Stomach (tissue), 9 donors: ENCODE measurements around the gene MYLK3. TPM values are rescaled to one million over a fixed set of nuclear protein-coding genes. Genes with fewer than 3 reads are reported as not detected.

ENCODE experiments used
- DNase-seq, 2 donors: peaks; one replicate each; pipeline versions ENCODE4 v3.0.0 to v3.0.0-alpha.2; 2013 to 2019
- H3K27ac ChIP-seq, 5 donors: fragments of 200-600 bp in 4 of 5; sonication (generic) in 4 of 5; one replicate each; pipeline ENCODE4 v1.5.1; 2013 to 2019; ENCODE audit warnings: mild to moderate bottlenecking in 1 of 5, moderate library complexity in 1 of 5
- H3K27me3 ChIP-seq, 3 donors: fragments of 200-600 bp; sonication (generic); one replicate each; pipeline ENCODE4 v1.5.1; 2017 to 2019; ENCODE audit warnings: mixed run types in 1 of 3
- H3K36me3 ChIP-seq, 4 donors: fragments of 200-600 bp; sonication (generic); 1 replicate in 3 of 4; 2 replicates in 1 of 4; pipeline ENCODE4 v1.5.1; 2016 to 2019
- H3K4me1 ChIP-seq, 4 donors: fragments of 200-600 bp; sonication (generic); one replicate each; pipeline ENCODE4 v1.5.1; 2016 to 2019
- H3K4me3 ChIP-seq, 4 donors: fragments of 200-600 bp; sonication (generic) in 3 of 4; one replicate each; pipeline ENCODE4 v1.5.1; 2016 to 2019; ENCODE audit warnings: mild to moderate bottlenecking in 1 of 4
- H3K9me3 ChIP-seq, 4 donors: fragments of 200-600 bp; sonication (generic); one replicate each; pipeline ENCODE4 v1.5.1; 2016 to 2019
- EP300 ChIP-seq: sonication (generic); formaldehyde crosslinking; IDR thresholded peaks from one replicate; pipeline ENCODE4 v1.6.1; 2017; ENCODE audit warnings: antibody characterized with exemption
- POLR2A ChIP-seq, 4 donors: fragments of 450-650 bp; IDR thresholded peaks; one replicate each; pipeline ENCODE4 v1.6.1; 2016; ENCODE audit warnings: antibody characterized with exemption in 4 of 4, control low read depth in 2 of 4, mild to moderate bottlenecking in 1 of 4, moderate library complexity in 1 of 4
- POLR2AphosphoS5 ChIP-seq, 3 donors: sonication (generic); formaldehyde crosslinking; IDR thresholded peaks; one replicate each; pipeline ENCODE4 v1.6.1; 2016; ENCODE audit warnings: antibody characterized with exemption in 3 of 3
- WGBS, 5 donors: extraction: QIAGEN DNeasy Blood & Tissue Kit in 3 of 5; methylation state at CpG; one replicate each; pipeline versions ENCODE4 v1.1.5 to v1.1.7; 2013 to 2018; 5-methylcytosine and 5-hydroxymethylcytosine counted together
- intact Hi-C: fragments of 100-400 bp; cut with DNase I; formaldehyde crosslinking; loops from one replicate; pipeline ENCODE4 v1.15.1; 2023; ENCODE audit warnings: low total_unique reads
- polyA plus RNA-seq, 3 donors: library from polyadenylated mRNA; stranded (reverse); fragments of 200-250 nt; gene quantifications; one replicate each; pipeline ENCODE4 v1.2.3, GENCODE V29; 2013
- total RNA-seq, 5 donors: library from RNA; depleted of rRNA; stranded (reverse); fragments of >200 nt; gene quantifications; one replicate each; pipeline versions ENCODE4 v1.1.0 to v1.2.3, GENCODE V29; 2014 to 2016
- TF ChIP-seq, protein P1 (sequence below), 7 experiments: fragments of 450-650 bp in 4 of 7; fragments of 200-600 bp in 3 of 7; sonication (generic) in 3 of 7; IDR thresholded peaks; one replicate each; pipeline ENCODE4 v1.5.1; 2016 to 2019; ENCODE audit warnings: antibody characterized with exemption in 7 of 7, control low read depth in 2 of 7, mild to moderate bottlenecking in 1 of 7
- donor health status: healthy with polysubstance abuse.
- donor health status: Bipolar disorder and iron deficiency.
- donor health status: healthy.

MYLK3 gene
- total and polyA plus RNA-seq, 8 donors = 0.05 to 0.46 (median 0.12) TPM; not detected in 4

DNA sequence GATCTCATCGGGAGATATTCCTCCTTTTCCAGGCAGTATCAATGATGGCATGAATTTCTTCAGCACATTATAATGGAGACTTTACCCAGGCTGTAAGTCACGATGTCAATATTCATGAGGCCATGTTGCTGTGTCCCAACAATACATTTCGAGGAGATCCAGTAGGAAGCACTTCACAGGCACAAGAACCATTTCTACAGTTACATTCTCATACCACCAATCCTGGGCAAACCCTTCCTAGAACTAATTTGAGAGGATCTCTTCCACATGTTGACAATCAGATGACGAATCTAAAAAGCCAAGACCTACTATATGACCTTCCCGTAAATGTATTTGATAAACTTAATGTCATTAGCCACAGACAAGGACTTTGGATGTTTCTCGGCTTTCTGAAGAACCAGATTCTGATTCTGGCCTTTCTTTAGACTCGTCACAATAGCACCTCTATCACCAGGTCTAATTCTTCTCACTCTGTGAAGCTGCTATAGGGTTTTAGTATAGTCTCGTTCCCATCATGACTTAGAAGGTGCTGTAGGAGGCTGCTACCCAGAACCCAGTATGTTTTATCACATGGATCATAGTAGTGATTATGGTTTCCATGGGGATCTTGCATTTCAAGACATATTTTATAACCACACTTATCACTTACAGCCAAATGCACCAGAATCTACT, 42.6 kb upstream of the MYLK3 start:
- no peaks in the 10 kb centered on the region for H3K27me3 ChIP-seq
- TF ChIP-seq POLR2AphosphoS5 (IDR thresholded peaks at IDR 0.05) = no peak
- TF ChIP-seq EP300 = no peak
- TF ChIP-seq POLR2A (IDR thresholded peaks at IDR 0.05) = no peak
- TF ChIP-seq, protein P1, sequence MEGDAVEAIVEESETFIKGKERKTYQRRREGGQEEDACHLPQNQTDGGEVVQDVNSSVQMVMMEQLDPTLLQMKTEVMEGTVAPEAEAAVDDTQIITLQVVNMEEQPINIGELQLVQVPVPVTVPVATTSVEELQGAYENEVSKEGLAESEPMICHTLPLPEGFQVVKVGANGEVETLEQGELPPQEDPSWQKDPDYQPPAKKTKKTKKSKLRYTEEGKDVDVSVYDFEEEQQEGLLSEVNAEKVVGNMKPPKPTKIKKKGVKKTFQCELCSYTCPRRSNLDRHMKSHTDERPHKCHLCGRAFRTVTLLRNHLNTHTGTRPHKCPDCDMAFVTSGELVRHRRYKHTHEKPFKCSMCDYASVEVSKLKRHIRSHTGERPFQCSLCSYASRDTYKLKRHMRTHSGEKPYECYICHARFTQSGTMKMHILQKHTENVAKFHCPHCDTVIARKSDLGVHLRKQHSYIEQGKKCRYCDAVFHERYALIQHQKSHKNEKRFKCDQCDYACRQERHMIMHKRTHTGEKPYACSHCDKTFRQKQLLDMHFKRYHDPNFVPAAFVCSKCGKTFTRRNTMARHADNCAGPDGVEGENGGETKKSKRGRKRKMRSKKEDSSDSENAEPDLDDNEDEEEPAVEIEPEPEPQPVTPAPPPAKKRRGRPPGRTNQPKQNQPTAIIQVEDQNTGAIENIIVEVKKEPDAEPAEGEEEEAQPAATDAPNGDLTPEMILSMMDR (IDR thresholded peaks at IDR 0.05) = no peak
- H3K4me3 ChIP-seq = peak overlapping the region in 2 of 4 donors; percentile 61 to 78
- peaks cover 0 to 17% (median 3%) of the 10 kb centered on the region in 4 donors for H3K9me3 ChIP-seq
- H3K36me3 ChIP-seq = no peaks in the 10 kb centered on the region
- peaks cover 0 to 18% (median 9%) of the 10 kb centered on the region in 4 donors for H3K4me1 ChIP-seq
- peak overlapping the region in 1 of 5 donors; percentile 61 for H3K27ac ChIP-seq
- 81 to 90% (median 83%) methylated on average over 8 of the region's 8 CpGs for WGBS, 5 donors
- intact Hi-C loops = no loop called here
- no peak for DNase-seq

DNA sequence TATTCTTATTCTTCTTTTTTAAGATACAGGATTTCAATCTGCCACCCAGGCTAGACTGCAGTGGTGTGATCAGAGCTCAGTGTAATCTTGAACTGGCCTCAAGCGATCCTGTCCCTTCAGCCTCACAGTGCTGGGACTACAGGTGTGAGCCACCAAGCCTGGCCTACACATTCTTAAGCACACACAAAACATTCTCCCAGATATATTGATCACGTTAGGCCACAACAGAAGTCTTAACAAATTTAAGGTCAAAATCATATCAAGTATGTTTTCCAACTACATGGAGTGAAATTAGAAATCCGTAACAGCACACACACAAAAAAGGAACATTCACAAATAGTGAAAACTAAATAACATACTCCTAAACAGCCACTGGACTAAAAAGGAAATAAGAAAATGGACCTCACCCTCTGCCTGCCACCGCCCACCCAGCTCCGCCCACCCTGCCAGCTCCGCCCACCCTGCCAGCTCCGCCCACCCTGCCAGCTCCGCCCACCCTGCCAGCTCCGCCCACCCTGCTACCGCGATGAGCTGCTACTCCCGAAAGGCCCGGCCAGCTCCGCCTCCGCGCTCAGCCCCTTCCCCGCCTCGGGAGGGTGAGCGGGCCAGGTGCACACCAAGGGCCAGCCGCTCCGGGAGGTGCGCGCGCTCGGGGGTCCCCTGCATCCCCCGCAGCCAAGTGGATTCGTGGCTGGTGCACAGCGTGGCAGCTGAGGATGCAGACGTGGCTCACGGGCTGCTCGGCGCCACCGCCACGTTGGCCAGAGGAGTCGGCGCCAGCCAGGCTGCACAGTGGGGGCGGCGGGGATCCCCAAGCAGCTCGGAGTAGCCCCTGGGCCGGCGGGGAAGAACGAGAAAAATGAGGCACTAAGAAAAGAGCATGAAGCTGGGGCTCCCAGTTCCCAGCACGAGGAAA, 41.6 kb upstream of the MYLK3 start:
- TF ChIP-seq POLR2AphosphoS5 (IDR thresholded peaks at IDR 0.05) (peak in 1 of 3 donors; percentile 14), EP300 (no peak)
- WGBS, 5 donors = 5 to 16% (median 10%) methylated on average over 19 to 43 of the region's 43 CpGs
- H3K36me3 ChIP-seq = no peaks in the 10 kb centered on the region
- peak overlapping the region; percentile 55 to 90 (median 62) for H3K27ac ChIP-seq
- no peaks in the 10 kb centered on the region for H3K27me3 ChIP-seq
- intact Hi-C loops = no loop called here
- H3K4me3 ChIP-seq = peak overlapping the region; percentile 61 to 78 (median 63)
- peak; percentile 82 to 87 for DNase-seq
- H3K9me3 ChIP-seq = peaks cover 0 to 17% (median 3%) of the 10 kb centered on the region in 4 donors
- H3K4me1 ChIP-seq = peaks cover 0 to 18% (median 9%) of the 10 kb centered on the region in 4 donors

DNA sequence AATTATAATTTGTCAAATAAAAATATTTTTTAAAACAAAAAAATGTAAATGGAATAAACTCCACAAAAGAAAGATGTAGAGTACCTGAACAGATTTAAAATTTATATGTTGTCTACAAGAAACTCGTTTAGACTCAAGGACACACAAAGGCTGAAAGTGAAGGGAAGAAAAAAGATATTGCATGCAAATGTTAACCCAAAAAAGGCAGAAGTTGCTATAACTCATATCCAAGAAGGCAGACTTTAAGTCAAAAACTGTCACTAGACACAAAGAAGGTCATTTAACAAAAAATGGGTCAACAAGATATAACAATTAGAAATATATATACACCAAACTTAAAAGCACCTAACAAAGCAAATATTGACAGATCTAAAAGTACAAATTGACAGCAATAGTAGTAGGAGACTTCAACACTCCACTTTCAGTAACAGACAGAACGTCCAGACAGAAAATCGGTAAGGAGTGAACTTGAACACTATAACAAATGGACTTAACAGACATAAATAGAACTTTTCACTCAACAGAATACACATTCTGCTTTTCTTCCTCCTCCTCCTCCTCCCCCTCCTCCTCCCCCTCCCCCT, 40.8 kb upstream of the MYLK3 start:
- no peak for DNase-seq
- Histone ChIP-seq H3K4me1 (peaks cover 0 to 18% (median 9%) of the 10 kb centered on the region in 4 donors), H3K4me3 (no peak overlapping the region), H3K27ac (peak overlapping the region in 4 of 5 donors; percentile 47 to 65 (median 62)), H3K9me3 (peaks cover 0 to 11% (median 3%) of the 10 kb centered on the region in 4 donors), H3K36me3 (no peaks in the 10 kb centered on the region), H3K27me3 (no peaks in the 10 kb centered on the region)
- WGBS, 5 donors = 43 to 66% (median 58%) methylated on average over 3 of the region's 3 CpGs
- intact Hi-C loops = no loop called here
- no peak for TF ChIP-seq POLR2A (IDR thresholded peaks at IDR 0.05)
- no peak for TF ChIP-seq POLR2AphosphoS5 (IDR thresholded peaks at IDR 0.05)
- TF ChIP-seq EP300 = no peak
- TF ChIP-seq, protein P1 (IDR thresholded peaks at IDR 0.05) = no peak

DNA sequence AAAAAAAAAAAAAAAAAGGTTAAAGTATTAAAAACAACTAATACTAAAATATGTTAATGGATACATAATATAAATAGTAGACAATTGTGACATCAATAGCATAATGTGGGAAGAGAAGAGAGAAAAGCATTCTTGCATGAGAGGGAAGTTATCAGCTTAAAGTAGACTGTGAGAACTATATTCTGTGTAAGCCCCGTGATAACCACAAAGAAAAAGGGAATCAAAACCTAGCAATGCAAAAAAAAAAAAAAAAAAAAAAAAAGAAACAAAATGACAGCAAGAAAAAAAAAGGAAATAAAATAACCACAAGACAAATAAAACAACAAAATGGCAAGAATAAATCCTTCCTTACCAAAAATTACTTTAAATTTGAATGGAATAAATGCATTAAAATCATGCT, 39.8 kb upstream of the MYLK3 start:
- intact Hi-C loops = no loop called here
- Histone ChIP-seq H3K4me1 (peaks cover 0 to 18% (median 9%) of the 10 kb centered on the region in 4 donors), H3K4me3 (no peak overlapping the region), H3K36me3 (no peaks in the 10 kb centered on the region), H3K27me3 (no peaks in the 10 kb centered on the region), H3K27ac (no peak overlapping the region), H3K9me3 (peaks cover 0 to 7% (median 3%) of the 10 kb centered on the region in 4 donors)
- 62 to 89% (median 88%) methylated on average over 1 of the region's 1 CpG for WGBS, 5 donors
- TF ChIP-seq EP300 = no peak
- TF ChIP-seq, protein P1 (IDR thresholded peaks at IDR 0.05) = no peak
- no peak for TF ChIP-seq POLR2AphosphoS5 (IDR thresholded peaks at IDR 0.05)
- no peak for TF ChIP-seq POLR2A (IDR thresholded peaks at IDR 0.05)
- DNase-seq = no peak
